Thoracic aorta endothelial cell (primary cell): ENCODE measurements around the gene HNRNPDL. TPM values are rescaled to one million over a fixed set of nuclear protein-coding genes. Genes with fewer than 3 reads are reported as not detected.

Experiments
- small RNA-seq: library from RNA; depleted of rRNA; stranded (forward); fragments of <200 nt; gene quantifications from one replicate; pipeline ENCODE3, GENCODE V24; 2012
- total RNA-seq: library from RNA; depleted of rRNA; stranded (reverse); fragments of >200 nt; gene quantifications from 2 replicates; pipeline ENCODE4 v1.2.3, GENCODE V29; 2012

Gene HNRNPDL
- total RNA-seq: 206 and 257 TPM in 2 replicates

GRCh38 chr4:82430193-82430963 is at the start of gene HNRNPDL, which contains the start of gene ENOPH1:
HNRNPDL (minus strand) TSS chr4:82430462; CDS start chr4:82429690, 772 bp downstream.
ENOPH1 (plus strand) TSS chr4:82430590; CDS start chr4:82430830, 240 bp downstream.

GRCh38 chr4:82373816-82374625 is 56.2 kb downstream of the HNRNPDL start, which contains the start of gene HNRNPD:
HNRNPD (minus strand) TSS chr4:82373991; CDS start chr4:82373678, 313 bp downstream.

Small RNA genes lying within 50 kb of the gene (small RNA-seq; reads per million reads assigned to genes)
- gene RF00150: not detected

Other genes with a start within 250 kb of the HNRNPDL start
- 97.1 and 97.3 TPM in 2 replicates for gene HNRNPD, start 56.5 kb downstream of the HNRNPDL start, total RNA-seq
- 59.7 and 61.0 TPM in 2 replicates for gene ENOPH1, start 128 bp upstream of the HNRNPDL start, total RNA-seq
- gene TMEM150C, start 131.5 kb upstream of the HNRNPDL start, total RNA-seq: 3.1 and 3.3 TPM in 2 replicates